ENCODE results near the gene DOCK2.
A peak's percentile ranks its signal among the peaks of the same experiment; 100 is the strongest.
"Not testable (repeated sequence)": the region's sequence is repeated elsewhere in the genome, so short reads cannot be mapped to it uniquely, and the experiment has no call there.

DOCK2 gene

DNA sequence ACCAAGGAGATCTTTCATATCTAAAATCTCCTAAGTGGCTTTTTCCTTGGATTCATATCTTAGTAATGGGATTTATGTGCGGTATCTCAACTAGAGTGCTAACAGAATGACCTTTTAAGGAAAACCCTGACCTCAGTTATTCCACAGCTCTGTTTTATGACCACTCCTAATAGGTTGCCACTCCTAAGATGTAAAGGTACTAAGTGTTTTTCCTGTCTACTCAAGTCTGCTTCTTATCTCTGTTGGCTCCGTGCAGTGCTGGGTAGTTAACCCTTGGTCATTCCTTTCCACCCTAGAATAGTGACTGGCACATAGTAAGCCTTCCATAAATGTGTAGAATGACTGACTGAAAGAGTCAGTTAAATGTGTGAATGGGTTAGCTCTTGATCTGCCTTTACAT, 161.4 kb downstream of the DOCK2 start:
- DNase-seq = no peak

DNA sequence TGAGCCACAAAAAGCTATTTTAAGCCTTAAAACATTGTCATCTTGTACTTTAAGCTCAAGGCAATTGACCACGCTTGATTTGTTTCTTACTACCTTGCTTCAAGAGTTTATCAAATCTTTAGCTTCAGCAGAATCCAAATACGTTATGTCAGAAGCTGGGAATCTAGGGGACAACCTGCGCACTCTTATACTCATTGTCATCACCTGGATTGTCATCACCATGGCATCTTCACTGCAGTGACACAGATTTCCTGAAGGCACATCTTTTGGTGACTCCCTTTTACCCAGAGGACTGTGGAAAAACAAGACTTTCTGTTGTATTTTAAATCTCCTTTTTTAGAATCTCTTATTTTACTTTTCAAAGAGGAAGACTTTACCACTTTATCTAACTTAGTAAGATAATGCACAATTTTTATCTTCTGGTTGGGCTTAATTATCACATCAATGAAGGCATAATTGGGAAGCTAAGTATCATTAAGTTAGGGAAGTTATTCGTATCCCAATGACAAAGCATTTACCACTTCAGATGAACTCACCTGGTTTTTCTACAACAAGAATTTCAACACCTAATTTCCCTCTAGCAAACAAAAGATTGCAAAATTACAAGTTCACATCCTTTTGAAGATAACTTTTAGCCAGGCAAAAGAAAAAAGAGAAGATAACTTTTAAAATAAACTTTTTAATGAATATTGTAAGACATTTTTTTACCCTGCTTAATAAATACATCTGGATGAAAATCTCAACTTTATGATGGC, 162.0 kb downstream of the DOCK2 start:
- DNase-seq = no peak

DNA sequence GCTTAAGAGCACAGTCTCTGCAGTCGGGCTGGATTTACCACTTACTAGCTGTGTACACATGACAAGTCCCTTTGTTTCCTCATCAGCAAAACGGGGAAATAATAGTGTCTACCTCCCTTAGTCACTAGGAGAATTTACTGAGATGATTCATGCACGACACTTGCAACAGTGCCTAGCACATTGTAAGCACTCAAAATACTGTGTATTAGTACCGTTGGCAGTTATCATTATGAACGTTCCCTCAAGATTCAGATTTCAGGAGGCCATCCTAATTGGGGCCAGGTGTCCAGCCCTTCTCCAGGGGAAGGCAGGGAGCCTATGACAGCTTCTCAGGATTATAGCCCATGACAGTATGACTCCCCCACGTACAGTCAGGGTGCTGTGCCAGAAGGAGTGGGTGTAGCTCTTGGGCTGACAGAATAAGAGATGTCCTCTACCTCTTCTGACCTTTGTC, 164.3 kb downstream of the DOCK2 start:
- no peak for DNase-seq

- DNase-seq = no peak
Measured at GRCh38 chr5:169801781-169802180, 164.7 kb downstream of the DOCK2 start.

GRCh38 chr5:169803077-169803981, 166.3 kb downstream of the DOCK2 start:
- no peak for DNase-seq

GRCh38 chr5:169804861-169805260, 167.8 kb downstream of the DOCK2 start:
- DNase-seq = no peak

GRCh38 chr5:169805527-169805934, 168.5 kb downstream of the DOCK2 start:
- DNase-seq = no peak

GRCh38 chr5:169805937-169806700, 169.0 kb downstream of the DOCK2 start:
- DNase-seq = no peak

DNA sequence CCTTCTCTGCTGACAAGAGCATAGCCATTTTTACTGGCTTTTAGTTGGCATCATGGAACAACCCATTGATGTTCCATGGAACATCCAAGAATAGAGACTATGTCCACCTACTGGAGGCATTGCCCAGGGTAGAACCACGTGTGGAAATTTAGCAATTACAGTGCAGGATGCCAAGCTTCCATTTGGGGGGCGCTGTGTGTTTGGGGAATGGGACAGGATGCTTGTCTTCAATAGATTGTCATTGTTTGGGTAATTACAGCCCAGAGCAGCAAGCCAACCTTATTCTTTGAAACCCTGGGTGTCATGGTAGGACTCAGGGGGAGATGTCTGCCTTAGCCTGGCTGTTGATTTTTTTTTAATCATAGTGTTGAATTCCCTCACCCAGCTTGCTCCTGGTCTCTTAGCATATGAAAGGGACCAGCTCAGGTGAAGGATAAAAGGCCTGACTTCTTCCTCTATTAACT, 171.1 kb downstream of the DOCK2 start:
- DNase-seq = no peak

DNA sequence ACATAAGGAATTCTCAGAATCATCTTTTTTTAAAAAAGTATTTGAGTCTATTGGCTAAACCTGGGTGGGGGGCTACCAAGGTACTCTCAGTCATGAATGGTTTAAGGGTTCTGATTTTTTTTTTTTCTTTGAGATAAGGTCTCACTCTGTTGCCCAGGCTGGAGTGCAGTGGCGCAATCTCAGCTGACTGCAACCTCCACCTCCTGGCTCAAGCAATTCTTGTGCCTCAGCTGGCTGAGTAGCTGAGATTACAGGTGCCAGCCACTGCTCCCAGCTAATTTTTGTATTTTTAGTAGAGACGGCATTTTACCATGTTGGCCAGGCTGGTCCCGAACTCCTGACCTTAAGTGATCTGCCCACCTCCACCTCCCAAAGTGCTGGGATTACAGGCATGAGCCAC, 171.8 kb downstream of the DOCK2 start:
- not testable (repeated sequence) for DNase-seq

DNA sequence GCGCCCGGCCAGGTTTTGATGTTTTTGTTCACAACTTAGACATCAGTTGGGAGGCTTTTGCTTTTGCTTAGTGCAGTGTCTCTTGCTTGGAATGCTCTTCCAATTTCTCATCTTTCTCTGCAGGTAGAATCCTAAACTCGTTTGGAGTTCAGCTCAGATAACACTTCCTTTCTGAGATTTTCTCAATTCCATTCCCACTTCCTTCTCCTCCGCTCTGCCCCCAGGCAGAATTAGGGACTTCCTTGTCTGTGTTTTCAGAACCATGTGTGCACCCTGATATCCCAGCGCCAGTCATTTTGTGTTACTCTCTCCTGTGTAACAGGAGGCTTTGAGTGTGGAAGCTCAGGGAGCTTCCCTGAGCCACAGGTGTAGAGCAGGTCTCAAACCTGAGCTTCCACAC, 172.2 kb downstream of the DOCK2 start:
- no peak for DNase-seq

DNA sequence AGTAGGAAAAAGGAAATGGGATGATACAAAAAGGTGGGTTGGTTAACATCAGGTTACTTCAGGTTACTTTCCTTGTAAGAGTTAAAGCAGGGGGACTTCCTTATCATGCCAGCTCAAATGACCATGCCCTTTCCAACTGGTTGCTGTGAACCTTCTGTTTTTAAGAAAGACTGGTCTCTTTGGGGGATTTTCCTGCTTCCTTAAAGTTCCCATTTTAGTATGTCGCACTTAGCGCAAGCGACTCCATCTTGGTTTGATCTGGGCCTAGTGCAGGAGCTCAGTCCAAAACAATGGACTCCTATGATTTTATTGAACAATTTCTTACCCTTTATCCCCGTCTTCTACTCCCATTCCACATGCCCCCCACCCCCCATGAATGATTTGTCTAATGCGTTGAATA, 173.4 kb downstream of the DOCK2 start:
- no peak for DNase-seq

DNA sequence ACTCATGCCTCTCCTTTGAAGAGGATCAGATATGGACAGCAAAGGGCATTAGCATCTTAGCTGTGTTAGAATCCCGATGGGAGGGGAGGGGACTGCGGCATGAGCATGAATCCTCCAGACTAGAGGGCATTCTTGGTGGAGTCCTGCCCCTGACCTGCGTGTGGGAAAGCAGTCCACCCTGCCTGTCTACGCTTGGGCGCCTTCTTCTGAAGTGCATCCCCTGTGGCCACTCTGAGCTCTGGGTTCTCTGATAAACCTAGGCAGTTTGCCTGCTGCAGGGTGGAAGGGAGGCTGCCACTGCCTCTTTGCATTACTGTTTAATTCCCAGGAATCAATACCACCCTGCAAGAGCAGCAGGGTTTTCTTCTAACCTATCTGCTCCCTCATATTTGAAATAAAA, 173.9 kb downstream of the DOCK2 start:
- no peak for DNase-seq

DNA sequence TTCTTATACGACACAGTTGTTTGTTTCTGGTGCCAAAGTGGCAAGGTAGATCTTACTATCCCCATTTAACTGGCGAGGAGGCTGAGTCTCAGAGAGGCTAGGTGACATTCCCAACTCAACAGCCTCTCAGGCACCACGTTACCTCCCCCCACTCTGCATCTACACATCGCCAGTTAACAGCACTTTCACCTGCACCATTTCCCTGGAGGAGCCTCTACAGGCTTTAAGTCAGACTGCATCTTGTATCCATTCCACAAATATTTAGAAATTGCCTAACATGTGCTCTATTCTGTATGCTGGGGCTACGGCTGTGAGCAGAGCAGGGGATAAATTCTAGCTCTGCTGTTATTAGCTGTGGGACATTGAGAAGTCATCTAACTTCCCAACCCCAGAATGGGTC, 174.6 kb downstream of the DOCK2 start:
- DNase-seq = no peak

DNA sequence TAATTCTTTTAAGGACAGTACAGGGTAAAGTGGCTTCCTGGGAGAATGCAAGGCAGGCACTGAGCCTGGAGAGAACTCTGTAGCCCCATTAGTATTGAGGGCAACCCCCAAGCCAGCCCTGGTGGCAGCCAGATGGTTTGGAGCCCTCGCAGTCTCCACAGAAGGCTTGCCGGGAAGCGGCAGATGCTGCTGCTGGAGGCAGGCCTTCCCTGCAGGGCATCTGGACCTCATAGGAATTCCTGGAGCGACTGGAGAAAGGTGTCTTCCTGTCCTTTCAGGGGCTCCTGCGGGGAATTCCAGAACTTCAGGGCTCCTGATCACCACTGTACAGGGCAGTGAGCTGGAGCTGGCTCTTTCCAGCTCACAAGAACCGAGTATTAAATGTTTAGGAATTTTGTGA, 175.7 kb downstream of the DOCK2 start:
- DNase-seq = peak; percentile 63

DNA sequence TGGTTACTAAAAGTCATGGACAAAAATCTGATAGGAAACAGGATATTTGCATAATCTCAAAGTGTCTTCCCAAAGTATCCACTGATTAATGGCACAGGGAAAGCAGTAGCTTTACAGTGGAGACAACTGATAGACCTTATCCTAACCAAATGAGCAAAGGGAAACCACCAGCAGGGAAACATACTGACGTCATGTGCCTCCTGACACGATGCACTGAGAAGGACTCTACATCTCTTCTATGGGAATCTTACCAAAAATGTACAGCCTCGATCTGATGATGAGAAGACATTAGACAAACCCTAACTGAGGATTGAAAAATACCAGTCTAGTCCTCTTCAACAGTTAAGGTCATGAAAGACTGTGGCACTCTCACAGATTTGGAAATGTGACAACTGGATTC, 177.0 kb downstream of the DOCK2 start:
- no peak for DNase-seq

- DNase-seq = no peak
Measured at GRCh38 chr5:169814522-169814921, 177.4 kb downstream of the DOCK2 start.

GRCh38 chr5:169817031-169817430, 180.0 kb downstream of the DOCK2 start:
- no peak for DNase-seq

DNA sequence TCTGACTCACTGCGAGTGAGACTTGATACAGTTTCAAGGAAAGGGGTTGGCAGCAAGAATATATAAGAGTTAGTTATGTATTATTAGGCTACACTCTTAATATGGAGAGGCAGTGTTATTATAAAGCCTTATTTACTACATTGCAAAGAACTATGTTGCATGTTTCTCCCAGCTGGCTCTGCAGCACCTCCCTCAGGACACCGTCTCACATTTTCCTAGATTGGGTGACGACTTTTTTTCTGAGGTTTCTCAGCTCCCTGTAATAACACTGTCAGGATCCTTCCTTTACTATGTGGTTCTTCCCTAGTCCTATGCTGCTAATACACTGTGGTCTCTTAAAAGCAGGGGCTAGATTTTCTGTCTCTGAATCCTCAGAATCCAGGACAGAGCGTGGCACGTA, 189.5 kb downstream of the DOCK2 start:
- DNase-seq = no peak

DNA sequence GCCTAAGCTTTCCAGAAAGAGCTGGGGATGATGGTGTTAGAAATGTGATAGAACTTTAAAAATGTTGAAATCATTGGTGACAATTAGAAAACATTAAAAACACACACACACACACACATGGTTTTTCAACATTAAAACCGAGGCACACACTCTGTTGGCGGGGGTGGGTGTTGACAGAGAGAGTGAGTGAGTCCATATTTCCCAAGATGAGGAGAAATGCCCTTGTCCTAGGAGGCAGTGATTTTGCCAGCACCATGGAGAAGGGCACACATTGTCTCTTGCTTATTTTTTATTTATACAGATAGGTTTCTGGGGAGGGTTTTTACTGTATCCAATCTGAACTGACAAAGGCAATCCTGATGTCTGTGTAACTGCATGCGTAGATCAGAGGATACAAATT, 190.7 kb downstream of the DOCK2 start:
- DNase-seq = no peak

DNA sequence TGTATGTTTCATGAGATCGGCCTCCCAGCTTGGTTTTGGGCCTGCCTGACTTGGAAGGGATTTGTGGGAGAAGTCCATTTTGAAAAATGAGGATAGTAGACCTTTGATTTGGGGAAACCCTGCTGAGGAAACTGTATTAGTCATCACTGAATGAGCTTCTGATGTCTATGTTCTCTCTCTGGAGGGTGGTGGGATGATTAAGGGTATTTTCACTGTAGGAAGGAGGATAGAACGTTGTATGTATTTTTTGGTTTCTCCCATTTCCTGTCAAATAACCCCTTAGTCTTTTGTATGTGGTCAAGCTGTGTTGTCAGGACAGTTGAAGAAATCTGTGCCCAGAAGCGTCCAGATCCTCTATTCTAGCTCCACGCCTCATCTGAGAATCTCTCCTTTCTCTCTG, 191.3 kb downstream of the DOCK2 start:
- DNase-seq = no peak

- peak; percentile 44 for DNase-seq
Measured at GRCh38 chr5:169831331-169831730, 194.3 kb downstream of the DOCK2 start.

DNA sequence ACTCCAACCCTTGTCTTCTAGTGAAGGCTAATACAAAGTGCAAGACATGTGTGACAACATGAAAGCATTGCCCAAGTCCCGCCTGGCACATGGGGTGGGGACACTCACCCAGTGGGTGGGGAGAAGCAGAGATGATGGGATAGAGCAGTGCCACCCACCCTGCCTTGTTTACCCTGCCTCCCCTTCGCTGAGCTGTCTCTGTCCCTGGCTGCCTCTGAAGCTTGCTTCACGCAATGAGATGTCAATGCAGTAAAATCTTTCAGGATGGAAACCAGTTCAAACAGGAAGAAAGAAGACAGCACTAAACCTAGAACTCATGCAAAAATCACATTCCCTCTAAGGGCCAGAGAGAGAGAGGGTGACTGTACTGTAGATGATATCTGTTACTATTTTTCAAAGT, 195.2 kb downstream of the DOCK2 start:
- DNase-seq = no peak

Measured in NCI-H2171 (cell line).